HepG2 (cell line): Measurements from ENCODE around the gene NLE1. TPM values are rescaled to one million over a fixed set of nuclear protein-coding genes. Genes with fewer than 3 reads are reported as not detected.

Experiments
- SKI ChIP-seq: fragments of 450-650 bp; IDR thresholded peaks from one replicate; pipeline ENCODE4 v1.6.1; 2018; ENCODE audit warnings: mild to moderate bottlenecking; ENCODE audit not compliant: partially characterized antibody
- polyA plus RNA-seq, 8 experiments: library from polyadenylated mRNA; depleted of rRNA in 3 of 8; stranded (reverse) in 7 of 8; unstranded in 1 of 8; fragments of >200 nt; fragmentation: Illumina TruSeq in 4 of 8; extraction: Trizol in 4 of 8; gene quantifications; 2 replicates each; pipeline versions ENCODE4 v1.2.1 to v1.2.3, GENCODE V29; 2011 to 2016; ENCODE audit warnings: low read depth in 4 of 8, missing spikeins in 1 of 8, mixed read lengths in 1 of 8; ENCODE audit not compliant: insufficient read depth in 1 of 8
- small RNA-seq, 3 experiments: library from RNA; depleted of rRNA; stranded (forward); fragments of <200 nt; gene quantifications; one replicate each; pipeline ENCODE3, GENCODE V24; 2012; ENCODE audit warnings: low read depth in 2 of 3, low replicate concordance in 1 of 3; ENCODE audit not compliant: insufficient read length in 3 of 3, insufficient read depth in 2 of 3
- total RNA-seq, 5 experiments: library from RNA; depleted of rRNA; stranded (reverse); fragments of >200 nt; fragmentation: Illumina TruSeq; extraction: Trizol; gene quantifications; 2 replicates each; pipeline ENCODE4 v1.2.3, GENCODE V29; 2016; ENCODE audit warnings: low read depth in 1 of 5
- TF ChIP-seq, protein P1 (sequence below): sonication (generic); formaldehyde crosslinking; IDR thresholded peaks from 2 replicates; pipeline ENCODE4 v1.4.0; 2020; ENCODE audit warnings: missing genetic modification reagents

The NLE1 gene
- total and polyA plus RNA-seq, 2 of the 13 experiments (the other 11 are each of a cell fraction or from before 2014, with no cell fraction given), result 20.3 to 34.5 TPM

- TF ChIP-seq, protein P1, sequence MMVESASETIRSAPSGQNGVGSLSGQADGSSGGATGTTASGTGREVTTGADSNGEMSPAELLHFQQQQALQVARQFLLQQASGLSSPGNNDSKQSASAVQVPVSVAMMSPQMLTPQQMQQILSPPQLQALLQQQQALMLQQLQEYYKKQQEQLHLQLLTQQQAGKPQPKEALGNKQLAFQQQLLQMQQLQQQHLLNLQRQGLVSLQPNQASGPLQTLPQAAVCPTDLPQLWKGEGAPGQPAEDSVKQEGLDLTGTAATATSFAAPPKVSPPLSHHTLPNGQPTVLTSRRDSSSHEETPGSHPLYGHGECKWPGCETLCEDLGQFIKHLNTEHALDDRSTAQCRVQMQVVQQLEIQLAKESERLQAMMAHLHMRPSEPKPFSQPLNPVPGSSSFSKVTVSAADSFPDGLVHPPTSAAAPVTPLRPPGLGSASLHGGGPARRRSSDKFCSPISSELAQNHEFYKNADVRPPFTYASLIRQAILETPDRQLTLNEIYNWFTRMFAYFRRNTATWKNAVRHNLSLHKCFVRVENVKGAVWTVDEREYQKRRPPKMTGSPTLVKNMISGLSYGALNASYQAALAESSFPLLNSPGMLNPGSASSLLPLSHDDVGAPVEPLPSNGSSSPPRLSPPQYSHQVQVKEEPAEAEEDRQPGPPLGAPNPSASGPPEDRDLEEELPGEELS (CRISPR knock-in tag), result peak; percentile 81
- TF ChIP-seq SKI, result peak; percentile 29
Observed at GRCh38 chr17:35079547-35080423, 62.3 kb downstream of the NLE1 start (continued).

Small RNA genes lying within 50 kb of the gene (small RNA-seq; reads per million reads assigned to genes)
- gene RNU6-840P, result 0 reads per million in 3 experiments

Other genes starting within 250 kb of the NLE1 start
- gene CCT6B, start 180.8 kb downstream of the NLE1 start, total RNA-seq (2016; rRNA removed; fragmentation: Illumina TruSeq; extraction: Trizol), result 1.1 and 1.4 TPM in 2 replicates
- gene CCT6B, start 180.8 kb downstream of the NLE1 start, polyA plus RNA-seq (2011; rRNA removed), result 0.41 and 0.46 TPM in 2 replicates
- 18.9 and 19.0 TPM in 2 replicates for gene ZNF830, start 180.8 kb downstream of the NLE1 start, total RNA-seq (2016; rRNA removed; fragmentation: Illumina TruSeq; extraction: Trizol)
- gene ZNF830, start 180.8 kb downstream of the NLE1 start, polyA plus RNA-seq (2011; rRNA removed), result 4.7 and 6.1 TPM in 2 replicates
- 34.5 and 36.2 TPM in 2 replicates for gene LIG3, start 161.8 kb downstream of the NLE1 start, total RNA-seq (2016; rRNA removed; fragmentation: Illumina TruSeq; extraction: Trizol)
- 23.7 and 34.4 TPM in 2 replicates for gene LIG3, start 161.8 kb downstream of the NLE1 start, polyA plus RNA-seq (2011; rRNA removed)
- gene RFFL, start 78.6 kb downstream of the NLE1 start, total RNA-seq (2016; rRNA removed; fragmentation: Illumina TruSeq; extraction: Trizol), result 24.3 and 36.7 TPM in 2 replicates
- gene RFFL, start 78.6 kb downstream of the NLE1 start, polyA plus RNA-seq (2011; rRNA removed), result 45.0 and 48.6 TPM in 2 replicates
- gene RAD51D, start 22.4 kb downstream of the NLE1 start, total RNA-seq (2016; rRNA removed; fragmentation: Illumina TruSeq; extraction: Trizol), result 12.9 and 13.1 TPM in 2 replicates
- 6.4 and 6.7 TPM in 2 replicates for gene RAD51D, start 22.4 kb downstream of the NLE1 start, polyA plus RNA-seq (2011; rRNA removed)
- gene FNDC8, start 20.7 kb downstream of the NLE1 start, total RNA-seq (2016; rRNA removed; fragmentation: Illumina TruSeq; extraction: Trizol), result not detected in 2 replicates
- gene FNDC8, start 20.7 kb downstream of the NLE1 start, polyA plus RNA-seq (2011; rRNA removed), result not detected in 2 replicates
- gene UNC45B, start 5.5 kb upstream of the NLE1 start, total RNA-seq (2016; rRNA removed; fragmentation: Illumina TruSeq; extraction: Trizol), result not detected in 2 replicates
- gene UNC45B, start 5.5 kb upstream of the NLE1 start, polyA plus RNA-seq (2011; rRNA removed), result 0.01 TPM in 1 of 2 replicates, not detected in the other
- not detected in 2 replicates for gene SLC35G3, start 52.1 kb upstream of the NLE1 start, total RNA-seq (2016; rRNA removed; fragmentation: Illumina TruSeq; extraction: Trizol)
- gene SLC35G3, start 52.1 kb upstream of the NLE1 start, polyA plus RNA-seq (2011; rRNA removed), result not detected in 2 replicates
- gene SLFN5, start 100.8 kb upstream of the NLE1 start, total RNA-seq (2016; rRNA removed; fragmentation: Illumina TruSeq; extraction: Trizol), result 0.35 and 0.70 TPM in 2 replicates
- 0.22 and 0.25 TPM in 2 replicates for gene SLFN5, start 100.8 kb upstream of the NLE1 start, polyA plus RNA-seq (2011; rRNA removed)
- gene SLFN11, start 231.3 kb upstream of the NLE1 start, total RNA-seq (2016; rRNA removed; fragmentation: Illumina TruSeq; extraction: Trizol), result not detected in 2 replicates
- gene SLFN11, start 231.3 kb upstream of the NLE1 start, polyA plus RNA-seq (2011; rRNA removed), result not detected in 2 replicates